Measurements from ENCODE around the gene COPRS.

Gene COPRS

GRCh38 chr17:31858642-31859486, at the start of gene COPRS:
Gene COPRS (minus strand): TSS chr17:31859244. CDS start chr17:31859199, 45 bp downstream.
- peak; percentile 100 for DNase-seq (ENCODE audit: low spot score)

GRCh38 chr17:31908386-31908785, 49.3 kb upstream of the COPRS start:
- DNase-seq (ENCODE audit: low spot score): no peak

- no peak for DNase-seq (ENCODE audit: low spot score)
These were observed 48.4 kb upstream of the COPRS start for GRCh38 chr17:31907342-31907962.

- DNase-seq (ENCODE audit: low spot score): no peak
These were observed 44.4 kb upstream of the COPRS start for GRCh38 chr17:31903401-31903800.

GRCh38 chr17:31902693-31903092, 43.6 kb upstream of the COPRS start:
- DNase-seq (ENCODE audit: low spot score): no peak

- DNase-seq (ENCODE audit: low spot score): no peak
These were observed 41.8 kb upstream of the COPRS start for GRCh38 chr17:31900877-31901276.

- no peak for DNase-seq (ENCODE audit: low spot score)
These were observed 29.1 kb upstream of the COPRS start for GRCh38 chr17:31888124-31888523.

- DNase-seq (ENCODE audit: low spot score): no peak
These were observed 23.5 kb upstream of the COPRS start for GRCh38 chr17:31882571-31882970.

- DNase-seq (ENCODE audit: low spot score): no peak
These were observed 21.3 kb upstream of the COPRS start for GRCh38 chr17:31880311-31880710.

- DNase-seq (ENCODE audit: low spot score): no peak
These were observed 19.6 kb upstream of the COPRS start for GRCh38 chr17:31878703-31879073.

GRCh38 chr17:31877911-31878702, 19.1 kb upstream of the COPRS start:
- DNase-seq (ENCODE audit: low spot score): no peak

GRCh38 chr17:31877341-31877740, 18.3 kb upstream of the COPRS start:
- DNase-seq (ENCODE audit: low spot score): no peak

- no peak for DNase-seq (ENCODE audit: low spot score)
These were observed 16.0 kb upstream of the COPRS start for GRCh38 chr17:31875081-31875480.

GRCh38 chr17:31869797-31870568, 10.9 kb upstream of the COPRS start:
- DNase-seq (ENCODE audit: low spot score): no peak

GRCh38 chr17:31869031-31869430, 10.0 kb upstream of the COPRS start:
- DNase-seq (ENCODE audit: low spot score): no peak

- peak; percentile 54 for DNase-seq (ENCODE audit: low spot score)
These were observed 504 bp upstream of the COPRS start for GRCh38 chr17:31859487-31860008.

- no peak for DNase-seq (ENCODE audit: low spot score)
These were observed 963 bp downstream of the COPRS start for GRCh38 chr17:31857920-31858641.

GRCh38 chr17:31856750-31857149, 2.3 kb downstream of the COPRS start:
- DNase-seq (ENCODE audit: low spot score): no peak

- DNase-seq (ENCODE audit: low spot score): no peak
These were observed 4.4 kb downstream of the COPRS start for GRCh38 chr17:31854672-31855071.

GRCh38 chr17:31853911-31854470, 5.1 kb downstream of the COPRS start:
- no peak for DNase-seq (ENCODE audit: low spot score)

GRCh38 chr17:31845291-31845690, 13.8 kb downstream of the COPRS start:
- DNase-seq (ENCODE audit: low spot score): no peak
